ENCODE results near the gene DAW1.
A peak's percentile ranks its signal among the peaks of the same experiment; 100 is the strongest.

DNA sequence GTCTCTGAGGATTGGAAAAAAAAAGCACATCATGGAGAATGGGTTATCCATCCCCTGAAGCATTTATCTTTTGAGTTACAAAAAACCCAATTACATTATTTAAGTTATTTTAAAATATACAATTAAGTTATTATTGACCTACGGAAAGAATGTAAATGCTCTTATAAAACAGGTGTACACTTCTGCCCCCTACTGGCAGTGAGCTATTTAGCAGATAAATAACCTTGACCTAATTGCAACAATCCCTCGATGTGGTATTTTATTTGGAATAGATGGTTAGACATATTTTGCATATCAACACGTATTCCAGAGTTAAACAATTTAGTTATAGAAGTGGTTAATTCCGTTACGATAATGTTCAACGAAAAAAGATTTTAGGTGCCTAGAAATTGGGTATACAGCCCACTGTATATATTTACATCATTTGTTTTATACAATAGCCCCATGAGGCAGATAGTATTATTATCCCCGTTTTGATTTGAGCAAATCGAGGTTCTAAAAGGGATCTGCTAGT is 9.1 kb upstream of the DAW1 start:
- TF ChIP-seq, protein P1, sequence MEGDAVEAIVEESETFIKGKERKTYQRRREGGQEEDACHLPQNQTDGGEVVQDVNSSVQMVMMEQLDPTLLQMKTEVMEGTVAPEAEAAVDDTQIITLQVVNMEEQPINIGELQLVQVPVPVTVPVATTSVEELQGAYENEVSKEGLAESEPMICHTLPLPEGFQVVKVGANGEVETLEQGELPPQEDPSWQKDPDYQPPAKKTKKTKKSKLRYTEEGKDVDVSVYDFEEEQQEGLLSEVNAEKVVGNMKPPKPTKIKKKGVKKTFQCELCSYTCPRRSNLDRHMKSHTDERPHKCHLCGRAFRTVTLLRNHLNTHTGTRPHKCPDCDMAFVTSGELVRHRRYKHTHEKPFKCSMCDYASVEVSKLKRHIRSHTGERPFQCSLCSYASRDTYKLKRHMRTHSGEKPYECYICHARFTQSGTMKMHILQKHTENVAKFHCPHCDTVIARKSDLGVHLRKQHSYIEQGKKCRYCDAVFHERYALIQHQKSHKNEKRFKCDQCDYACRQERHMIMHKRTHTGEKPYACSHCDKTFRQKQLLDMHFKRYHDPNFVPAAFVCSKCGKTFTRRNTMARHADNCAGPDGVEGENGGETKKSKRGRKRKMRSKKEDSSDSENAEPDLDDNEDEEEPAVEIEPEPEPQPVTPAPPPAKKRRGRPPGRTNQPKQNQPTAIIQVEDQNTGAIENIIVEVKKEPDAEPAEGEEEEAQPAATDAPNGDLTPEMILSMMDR (IDR thresholded peaks at IDR 0.05; ENCODE audit: low read length): peak; percentile 63
- TF ChIP-seq EZH2 (IDR thresholded peaks at IDR 0.05; ENCODE audit: borderline replicate concordance, low read length): no peak

Measured in OCI-LY1 (cell line).